OCI-LY3 (cell line): ENCODE measurements around the gene EYS.

Source experiments
- EZH2phosphoT487 ChIP-seq: fragments of 200-600 bp; shearing (Covaris generic); IDR thresholded peaks from 2 replicates; pipeline ENCODE4 v1.6.1; 2018; ENCODE audit warnings: antibody characterized with exemption, mixed run types, low read depth
- TF ChIP-seq, protein P1 (sequence below): fragments of 200-600, 300-600 bp; sonication (generic); IDR thresholded peaks from 2 replicates; pipeline ENCODE4 v1.5.1; 2014; ENCODE audit warnings: antibody characterized with exemption, low read length, low read depth

- TF ChIP-seq, protein P1, sequence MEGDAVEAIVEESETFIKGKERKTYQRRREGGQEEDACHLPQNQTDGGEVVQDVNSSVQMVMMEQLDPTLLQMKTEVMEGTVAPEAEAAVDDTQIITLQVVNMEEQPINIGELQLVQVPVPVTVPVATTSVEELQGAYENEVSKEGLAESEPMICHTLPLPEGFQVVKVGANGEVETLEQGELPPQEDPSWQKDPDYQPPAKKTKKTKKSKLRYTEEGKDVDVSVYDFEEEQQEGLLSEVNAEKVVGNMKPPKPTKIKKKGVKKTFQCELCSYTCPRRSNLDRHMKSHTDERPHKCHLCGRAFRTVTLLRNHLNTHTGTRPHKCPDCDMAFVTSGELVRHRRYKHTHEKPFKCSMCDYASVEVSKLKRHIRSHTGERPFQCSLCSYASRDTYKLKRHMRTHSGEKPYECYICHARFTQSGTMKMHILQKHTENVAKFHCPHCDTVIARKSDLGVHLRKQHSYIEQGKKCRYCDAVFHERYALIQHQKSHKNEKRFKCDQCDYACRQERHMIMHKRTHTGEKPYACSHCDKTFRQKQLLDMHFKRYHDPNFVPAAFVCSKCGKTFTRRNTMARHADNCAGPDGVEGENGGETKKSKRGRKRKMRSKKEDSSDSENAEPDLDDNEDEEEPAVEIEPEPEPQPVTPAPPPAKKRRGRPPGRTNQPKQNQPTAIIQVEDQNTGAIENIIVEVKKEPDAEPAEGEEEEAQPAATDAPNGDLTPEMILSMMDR: no peak
- TF ChIP-seq EZH2phosphoT487: no peak
Measured at GRCh38 chr6:63844287-63844686, 1862.7 kb downstream of the EYS start.
